Smooth muscle cell (in vitro differentiated cells): ENCODE results near the gene ZNF432. TPM values are rescaled to one million over a fixed set of nuclear protein-coding genes. Genes with fewer than 3 reads are reported as not detected.
"Not testable (repeated sequence)": the region's sequence is repeated elsewhere in the genome, so short reads cannot be mapped to it uniquely, and the experiment has no call there.

Source experiments
- DNase-seq: peaks from one replicate; lab custom pipeline; 2025; ENCODE audit not compliant: unreplicated experiment; lab: John Stamatoyannopoulos, UW
- H2AFZ ChIP-seq: fragments of 200-600 bp; sonication (generic); 2 replicates; pipeline ENCODE4 v1.6.0; 2016; ENCODE audit warnings: antibody characterized with exemption, low read depth, mild to moderate bottlenecking
- H3F3A ChIP-seq: fragments of 200-600 bp; sonication (generic); 2 replicates; pipeline ENCODE4 v1.6.0; 2017; ENCODE audit warnings: antibody characterized with exemption, low read depth
- H3K27ac ChIP-seq: fragments of 200-600 bp; sonication (generic); 2 replicates; pipeline ENCODE4 v1.5.1; 2016; ENCODE audit warnings: low read depth, mild to moderate bottlenecking
- H3K27me3 ChIP-seq: fragments of 200-600 bp; sonication (generic); 2 replicates; pipeline ENCODE4 v1.6.1; 2016; ENCODE audit warnings: low read depth, mild to moderate bottlenecking
- H3K36me3 ChIP-seq: fragments of 200-600 bp; sonication (generic); 2 replicates; pipeline ENCODE4 v1.5.1; 2016; ENCODE audit warnings: low read depth
- H3K4me1 ChIP-seq: fragments of 200-600 bp; sonication (generic); 2 replicates; pipeline ENCODE4 v1.5.1; 2016; ENCODE audit warnings: low read depth
- H3K4me2 ChIP-seq: fragments of 200-600 bp; sonication (generic); 2 replicates; pipeline ENCODE4 v1.6.0; 2016; ENCODE audit warnings: mild to moderate bottlenecking
- H3K4me3 ChIP-seq: fragments of 200-600 bp; sonication (generic); 2 replicates; pipeline ENCODE4 v1.5.1; 2016; ENCODE audit warnings: mild to moderate bottlenecking
- H3K79me2 ChIP-seq: fragments of 200-600 bp; sonication (generic); 2 replicates; pipeline ENCODE4 v1.6.0; 2016; ENCODE audit warnings: low read depth, mild to moderate bottlenecking
- H3K9ac ChIP-seq: fragments of 200-600 bp; sonication (generic); 2 replicates; pipeline ENCODE4 v1.6.0; 2016; ENCODE audit warnings: low read depth
- H3K9me3 ChIP-seq: fragments of 200-600 bp; sonication (generic); replicated peaks from 2 replicates; pipeline ENCODE4 v1.5.1; 2016; ENCODE audit warnings: low read depth
- H4K20me1 ChIP-seq: fragments of 200-600 bp; sonication (generic); 2 replicates; pipeline ENCODE4 v1.6.0; 2016; ENCODE audit warnings: low read depth
- CTCF ChIP-seq: fragments of 200-600 bp; sonication (generic); IDR thresholded peaks from 2 replicates; pipeline ENCODE4 v1.5.1; 2017; ENCODE audit warnings: borderline replicate concordance, mild to moderate bottlenecking, antibody characterized with exemption; ENCODE audit not compliant: insufficient read depth, poor library complexity, severe bottlenecking
- WGBS: methylation state at CpG from one replicate; pipeline ENCODE4 v1.1.7; 2016; ENCODE audit warnings: low lambda C conversion rate; 5-methylcytosine and 5-hydroxymethylcytosine counted together
- polyA plus RNA-seq: library from polyadenylated mRNA; unstranded; fragments of >200 nt; fragmentation: Nextera tagmentation; extraction: Ambion mirVana; gene quantifications from 2 replicates; pipeline ENCODE4 v1.2.1, GENCODE V29; 2016
- total RNA-seq: library from RNA; depleted of rRNA; stranded (reverse); fragments of >200 nt; gene quantifications from 2 replicates; pipeline ENCODE4 v1.2.3, GENCODE V29; 2014

Gene ZNF432
- total RNA-seq, result 18.3 and 29.9 TPM in 2 replicates
- polyA plus RNA-seq, result 4.2 and 6.3 TPM in 2 replicates

GRCh38 chr19:52048555-52049501 lies at the start of gene ZNF432:
Gene ZNF432 (minus strand): TSS chr19:52048838. CDS start chr19:52046868, 1,970 bp downstream.
- H3K9me3 ChIP-seq, result peaks cover 4% of the 10 kb centered on the region
- H3K27me3 ChIP-seq, result no peaks in the 10 kb centered on the region
- H3K9ac ChIP-seq, result peak within 1 kb of the TSS; percentile 95
- H3F3A ChIP-seq, result no peaks in the 10 kb centered on the region
- H3K4me3 ChIP-seq, result peak within 1 kb of the TSS; percentile 84
- H3K4me1 ChIP-seq, result no peaks in the 10 kb centered on the region
- H3K4me2 ChIP-seq, result peak within 1 kb of the TSS; percentile 90
- peak within 1 kb of the TSS; percentile 98 for H3K27ac ChIP-seq
- H3K36me3 ChIP-seq, result peaks cover 23% of the 10 kb centered on the region
- under 1% methylated on average over 52 of the region's 60 CpGs for WGBS
- peaks cover 18% of the 10 kb centered on the region for H3K79me2 ChIP-seq
- TF ChIP-seq CTCF, result no peak
- peak; percentile 62 for DNase-seq
- H2AFZ ChIP-seq, result peak within 1 kb of the TSS; percentile 94
- H4K20me1 ChIP-seq, result no peaks in the 10 kb centered on the region

- peak overlapping the region; percentile 48 for H2AFZ ChIP-seq
- WGBS, result 98% methylated on average over 3 of the region's 3 CpGs
- H4K20me1 ChIP-seq, result peaks cover 18% of the 10 kb centered on the region
- not testable (repeated sequence) for H3K9ac ChIP-seq, H3K9me3 ChIP-seq, H3K4me2 ChIP-seq, H3K4me1 ChIP-seq, H3K27me3 ChIP-seq, H3F3A ChIP-seq, DNase-seq, H3K27ac ChIP-seq
- H3K36me3 ChIP-seq, result peaks cover 17% of the 10 kb centered on the region
- peak overlapping the region; percentile 79 for H3K4me3 ChIP-seq
- peaks cover 39% of the 10 kb centered on the region for H3K79me2 ChIP-seq
These were observed 47.8 kb upstream of the ZNF432 start for GRCh38 chr19:52096416-52096815.

GRCh38 chr19:52095172-52096014 lies 46.8 kb upstream of the ZNF432 start, which contains the start of gene ZNF841:
Gene ZNF841 (minus strand): TSS chr19:52095765. CDS start chr19:52084801, 10,964 bp downstream.
- 3% methylated on average over 57 of the region's 59 CpGs for whole genome bisulfite sequencing
- Histone ChIP-seq H3K9me3 (no peaks in the 10 kb centered on the region), H2AFZ (peak within 1 kb of the TSS; percentile 53), H3K79me2 (peaks cover 48% of the 10 kb centered on the region), H3K9ac (peak within 1 kb of the TSS; percentile 68), H3K27me3 (no peaks in the 10 kb centered on the region), H4K20me1 (peaks cover 18% of the 10 kb centered on the region), H3K4me1 (peaks cover 6% of the 10 kb centered on the region), H3K36me3 (peaks cover 23% of the 10 kb centered on the region), H3K4me2 (peak within 1 kb of the TSS; percentile 94), H3F3A (no peaks in the 10 kb centered on the region), H3K4me3 (peak within 1 kb of the TSS; percentile 79), H3K27ac (peak within 1 kb of the TSS; percentile 60)
- TF ChIP-seq CTCF, result peak; percentile 9
- peak; percentile 75 for DNase-seq
